Esophagus muscularis mucosa (tissue), 4 donors: ENCODE results near the gene MMP7.

Experiments
- EP300 ChIP-seq: sonication (generic); formaldehyde crosslinking; IDR thresholded peaks from one replicate; pipeline ENCODE4 v1.6.1; 2017; ENCODE audit warnings: antibody characterized with exemption
- POLR2A ChIP-seq: fragments of 450-650 bp; IDR thresholded peaks from one replicate; pipeline ENCODE4 v1.6.1; 2017; ENCODE audit warnings: antibody characterized with exemption, moderate library complexity, mild to moderate bottlenecking, low read depth
- POLR2AphosphoS5 ChIP-seq, 2 donors: sonication (generic); formaldehyde crosslinking; IDR thresholded peaks; one replicate each; pipeline ENCODE4 v1.6.1; 2017; ENCODE audit warnings: antibody characterized with exemption in 2 of 2
- TF ChIP-seq, protein P1 (sequence below), 3 experiments: fragments of 200-600 bp in 2 of 3; fragments of 450-650 bp in 1 of 3; sonication (generic) in 2 of 3; IDR thresholded peaks; one replicate each; pipeline ENCODE4 v1.5.1; 2017 to 2019; ENCODE audit warnings: antibody characterized with exemption in 3 of 3, mild to moderate bottlenecking in 2 of 3, moderate library complexity in 1 of 3

DNA sequence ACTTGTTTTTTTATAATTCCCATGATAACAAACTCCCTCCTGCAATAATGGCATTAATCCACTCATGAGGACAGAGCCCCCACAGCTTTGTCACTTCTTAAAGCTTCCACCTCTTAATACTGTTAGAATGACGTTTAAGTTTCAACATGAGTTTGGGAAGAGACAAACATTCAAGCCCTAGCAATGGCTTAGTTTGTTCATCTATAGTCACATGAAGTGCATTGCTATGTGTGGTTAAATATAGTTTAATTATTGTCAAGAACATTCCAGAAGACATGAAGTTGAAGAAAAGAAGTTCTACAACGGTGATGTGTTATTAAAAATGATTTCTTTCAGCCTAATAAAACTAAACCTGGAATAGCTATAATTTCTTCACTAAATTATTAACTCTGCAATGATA, 30.6 kb downstream of the MMP7 start:
- TF ChIP-seq, protein P1, sequence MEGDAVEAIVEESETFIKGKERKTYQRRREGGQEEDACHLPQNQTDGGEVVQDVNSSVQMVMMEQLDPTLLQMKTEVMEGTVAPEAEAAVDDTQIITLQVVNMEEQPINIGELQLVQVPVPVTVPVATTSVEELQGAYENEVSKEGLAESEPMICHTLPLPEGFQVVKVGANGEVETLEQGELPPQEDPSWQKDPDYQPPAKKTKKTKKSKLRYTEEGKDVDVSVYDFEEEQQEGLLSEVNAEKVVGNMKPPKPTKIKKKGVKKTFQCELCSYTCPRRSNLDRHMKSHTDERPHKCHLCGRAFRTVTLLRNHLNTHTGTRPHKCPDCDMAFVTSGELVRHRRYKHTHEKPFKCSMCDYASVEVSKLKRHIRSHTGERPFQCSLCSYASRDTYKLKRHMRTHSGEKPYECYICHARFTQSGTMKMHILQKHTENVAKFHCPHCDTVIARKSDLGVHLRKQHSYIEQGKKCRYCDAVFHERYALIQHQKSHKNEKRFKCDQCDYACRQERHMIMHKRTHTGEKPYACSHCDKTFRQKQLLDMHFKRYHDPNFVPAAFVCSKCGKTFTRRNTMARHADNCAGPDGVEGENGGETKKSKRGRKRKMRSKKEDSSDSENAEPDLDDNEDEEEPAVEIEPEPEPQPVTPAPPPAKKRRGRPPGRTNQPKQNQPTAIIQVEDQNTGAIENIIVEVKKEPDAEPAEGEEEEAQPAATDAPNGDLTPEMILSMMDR (IDR thresholded peaks at IDR 0.05): no peak
- TF ChIP-seq POLR2A (no peak), POLR2AphosphoS5 (IDR thresholded peaks at IDR 0.05) (no peak), EP300 (no peak)
